Stimulated activated CD8-positive, alpha-beta memory T cell treated with anti-CD3 and anti-CD28 coated beads, Interleukin-12 subunit alpha, Interleukin-12 subunit beta, amount 100 ng/mL, for 24 hours (primary cell): Measurements from ENCODE around the gene COL27A1.

Experiments
- DNase-seq: peaks from one replicate; pipeline ENCODE4 v3.0.0-alpha.2; 2020; ENCODE audit errors: extremely low read depth

COL27A1 gene

GRCh38 chr9:114227288-114228015, 72.1 kb downstream of the COL27A1 start:
- DNase-seq = no peak

- no peak for DNase-seq
These were observed 72.9 kb downstream of the COL27A1 start for GRCh38 chr9:114228016-114228808.

- DNase-seq = no peak
These were observed 74.0 kb downstream of the COL27A1 start for GRCh38 chr9:114229295-114229694.

GRCh38 chr9:114230068-114230467, 74.7 kb downstream of the COL27A1 start:
- no peak for DNase-seq

- no peak for DNase-seq
These were observed 75.9 kb downstream of the COL27A1 start for GRCh38 chr9:114231273-114231672.

GRCh38 chr9:114231719-114232449, 76.5 kb downstream of the COL27A1 start:
- no peak for DNase-seq

GRCh38 chr9:114233491-114234185, 78.3 kb downstream of the COL27A1 start:
- DNase-seq = no peak

- DNase-seq = no peak
These were observed 79.8 kb downstream of the COL27A1 start for GRCh38 chr9:114235033-114235661.

- no peak for DNase-seq
These were observed 81.2 kb downstream of the COL27A1 start for GRCh38 chr9:114236391-114237138.

GRCh38 chr9:114237247-114237646, 81.9 kb downstream of the COL27A1 start:
- DNase-seq = no peak

GRCh38 chr9:114237781-114238180, 82.4 kb downstream of the COL27A1 start:
- DNase-seq = no peak

- no peak for DNase-seq
These were observed 83.1 kb downstream of the COL27A1 start for GRCh38 chr9:114238472-114238871.

- no peak for DNase-seq
These were observed 83.8 kb downstream of the COL27A1 start for GRCh38 chr9:114238891-114239875.

- no peak for DNase-seq
These were observed 84.9 kb downstream of the COL27A1 start for GRCh38 chr9:114240216-114240615.

GRCh38 chr9:114240647-114241558, 85.6 kb downstream of the COL27A1 start:
- no peak for DNase-seq

GRCh38 chr9:114242837-114243236, 87.5 kb downstream of the COL27A1 start:
- DNase-seq = no peak

- no peak for DNase-seq
These were observed 87.9 kb downstream of the COL27A1 start for GRCh38 chr9:114243240-114243639.

GRCh38 chr9:114244570-114244969, 89.2 kb downstream of the COL27A1 start:
- DNase-seq = no peak
